HG03039 (cell line): ENCODE measurements around the gene HEG1.

Experiments used
- ATAC-seq: cut with Tn5 transposase; IDR thresholded peaks from one replicate; pipeline ENCODE4 v1.9.1; 2021; ENCODE audit warnings: mild to moderate bottlenecking, moderate library complexity; ENCODE audit not compliant: unreplicated experiment

The HEG1 gene

DNA sequence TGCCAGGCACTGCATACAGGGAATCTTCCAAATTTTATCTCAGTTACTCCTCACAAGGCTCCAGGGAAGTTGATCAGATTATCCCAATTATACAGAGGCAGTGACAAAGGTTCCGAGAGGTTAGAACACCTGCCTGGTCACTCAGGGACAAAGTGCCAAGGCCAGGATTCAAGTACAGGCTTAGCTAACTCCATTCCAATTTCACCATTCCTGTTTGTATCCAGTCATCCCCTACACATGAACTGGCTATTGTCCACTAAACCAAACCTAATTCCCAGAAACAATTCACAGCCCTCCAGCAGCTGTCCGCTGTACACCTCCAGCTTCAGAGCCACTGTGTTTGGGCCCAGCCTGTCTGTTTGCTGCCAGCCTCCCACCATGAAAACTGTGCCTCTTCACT lies 137.3 kb downstream of the HEG1 start:
- ATAC-seq: no peak

DNA sequence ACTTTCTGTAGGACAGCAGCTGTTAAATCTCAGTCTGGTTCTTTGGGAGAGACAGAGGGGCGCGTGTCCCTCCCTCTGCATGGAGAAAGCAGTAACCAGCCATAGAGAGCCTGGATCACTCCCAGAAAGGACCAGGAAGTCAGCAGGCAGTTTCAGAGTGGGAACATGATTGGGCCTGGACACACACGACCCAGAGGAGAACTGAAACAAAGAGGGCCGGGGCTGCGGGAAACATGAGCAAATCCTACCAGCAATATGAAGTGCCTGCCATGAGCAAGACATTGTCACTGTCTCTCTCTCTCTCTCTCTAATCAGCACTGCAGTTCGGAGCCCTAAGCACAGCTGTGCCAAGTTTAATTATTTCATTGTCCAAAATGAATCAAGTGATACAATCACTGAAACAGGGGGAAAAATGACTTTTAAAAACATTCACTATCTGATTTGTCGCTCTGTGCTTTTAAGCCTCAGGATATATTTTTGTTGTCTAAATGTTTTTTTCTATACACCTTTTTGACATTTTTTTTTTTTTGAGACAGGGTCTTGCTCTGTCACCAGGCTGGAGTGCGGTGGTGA lies 138.9 kb downstream of the HEG1 start:
- no peak for ATAC-seq
